NCI-H524 (cell line): ENCODE data around the gene YJEFN3.

Source experiments
- DNase-seq, 2 experiments: peaks; one replicate each; lab custom pipeline; 2025; lab: John Stamatoyannopoulos, UW

Gene YJEFN3

DNA sequence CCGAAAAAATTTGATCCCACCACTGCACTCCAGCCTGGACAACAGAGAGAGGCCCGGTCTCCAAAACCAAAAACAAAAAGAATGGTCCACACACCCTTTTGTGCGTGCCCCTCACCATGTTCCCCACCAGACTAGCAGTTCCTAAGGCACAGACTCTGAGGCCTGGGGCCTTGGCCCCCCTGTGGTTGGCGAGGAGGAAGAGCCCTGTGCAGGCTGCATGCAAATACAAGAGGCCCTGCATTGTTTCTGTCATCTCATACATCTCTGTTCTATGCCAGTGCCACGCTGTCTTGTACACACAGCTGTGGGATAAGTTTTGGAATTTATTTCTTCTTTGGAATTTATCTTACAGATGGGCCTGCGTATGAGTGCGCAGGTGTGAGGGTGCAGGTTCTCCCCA is 4.7 kb upstream of the YJEFN3 start:
- no peak for DNase-seq

GRCh38 chr19:19525611-19526380 is 2.9 kb upstream of the YJEFN3 start:
- no peak for DNase-seq

- no peak for DNase-seq
Measured at GRCh38 chr19:19526581-19527370, 1.9 kb upstream of the YJEFN3 start.

- DNase-seq: no peak
Measured at GRCh38 chr19:19527371-19527656, 1.4 kb upstream of the YJEFN3 start.

DNA sequence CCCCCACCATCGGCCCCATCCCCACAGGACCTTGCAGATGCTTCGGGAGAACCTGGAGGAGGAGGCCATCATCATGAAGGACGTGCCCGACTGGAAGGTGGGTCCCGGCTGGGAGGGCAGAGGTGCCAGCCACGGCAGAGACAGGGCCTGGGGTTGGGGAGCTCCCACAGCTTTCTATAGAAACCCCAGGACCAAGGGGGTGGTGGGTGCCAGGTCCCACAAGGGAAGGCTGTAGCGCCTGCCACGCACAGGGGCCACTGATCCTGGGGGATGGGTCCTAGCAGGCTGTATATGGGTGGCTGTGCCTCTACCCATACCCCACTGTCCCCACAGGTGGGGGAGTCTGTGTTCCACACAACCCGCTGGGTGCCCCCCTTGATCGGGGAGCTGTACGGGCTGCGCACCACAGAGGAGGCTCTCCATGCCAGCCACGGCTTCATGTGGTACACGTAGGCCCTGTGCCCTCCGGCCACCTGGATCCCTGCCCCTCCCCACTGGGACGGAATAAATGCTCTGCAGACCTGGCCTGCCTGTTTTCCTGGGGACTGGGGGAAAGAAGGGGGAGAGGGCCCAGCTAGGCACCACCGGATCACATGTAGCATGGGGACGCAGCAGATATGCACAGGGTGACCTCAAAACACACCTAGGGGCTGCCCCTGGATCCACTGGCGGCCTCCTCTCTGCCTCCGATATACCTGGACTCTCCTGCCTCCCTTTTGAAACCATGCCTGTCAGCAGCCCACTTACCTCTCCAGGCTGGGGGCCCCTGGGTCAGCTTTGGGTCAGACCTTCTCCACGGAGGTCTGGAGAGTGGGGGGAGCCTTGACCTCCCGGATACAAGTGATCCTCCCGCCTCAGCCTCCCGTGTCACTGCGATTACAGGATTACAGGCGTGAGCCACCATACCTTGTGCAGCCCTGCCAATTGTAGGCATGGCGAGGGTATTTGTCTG is 761 bp upstream of the YJEFN3 start:
- DNase-seq: no peak

DNA sequence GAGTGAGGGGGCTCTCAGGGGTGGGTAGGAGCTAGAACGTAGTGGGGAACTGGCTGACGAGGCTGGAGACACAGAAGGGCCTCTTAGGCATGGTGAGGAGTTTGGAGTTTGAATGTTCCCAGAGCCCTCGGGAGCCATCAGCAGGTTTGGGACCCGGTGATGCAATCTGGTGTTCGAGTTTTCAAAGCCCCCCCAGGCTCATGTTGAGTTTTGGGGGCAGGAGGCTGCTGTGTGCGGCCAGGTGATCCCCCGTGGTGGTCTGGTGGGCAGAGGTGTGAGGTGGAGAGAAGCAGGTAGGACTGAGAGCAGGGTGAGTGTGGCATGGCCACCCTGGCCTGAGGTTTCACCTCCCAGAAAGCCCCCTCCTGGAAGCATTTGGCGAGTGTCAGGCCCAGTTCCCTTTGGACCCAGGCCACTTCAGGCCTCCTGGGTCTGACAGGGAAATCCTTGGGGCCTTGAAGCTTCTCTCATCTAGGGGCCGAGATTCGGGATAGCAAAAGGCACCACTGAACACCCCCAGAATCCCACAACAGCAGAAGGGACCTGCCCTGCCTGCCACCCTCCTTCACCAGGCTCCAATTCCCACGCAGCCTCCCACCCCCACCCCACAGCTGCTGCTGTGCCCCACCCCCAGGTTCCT is 1.2 kb downstream of the YJEFN3 start:
- no peak for DNase-seq

GRCh38 chr19:19530423-19530804 is 1.7 kb downstream of the YJEFN3 start:
- DNase-seq: no peak

DNA sequence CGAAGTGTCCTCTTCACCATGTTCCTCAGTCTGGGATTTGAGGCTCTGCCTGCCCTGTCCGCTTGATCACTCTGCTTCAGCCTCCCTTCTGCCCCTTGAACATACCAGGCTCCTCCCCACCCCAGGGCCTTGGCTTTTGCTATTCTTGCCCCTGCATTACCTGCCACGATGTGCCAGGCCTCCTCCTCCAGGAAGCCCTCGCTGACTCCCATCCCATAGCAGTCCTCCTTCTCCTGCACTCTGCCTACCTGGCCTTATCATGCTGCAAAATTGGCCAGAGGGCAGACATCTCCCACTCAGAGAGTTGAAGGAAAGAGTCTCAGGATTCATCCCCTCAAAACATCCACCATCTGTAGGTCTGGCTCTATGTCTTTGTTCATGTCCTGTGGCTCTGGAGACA is 2.2 kb downstream of the YJEFN3 start:
- no peak for DNase-seq

- DNase-seq: peak; percentile 44 to 60
Measured at GRCh38 chr19:19531951-19532805, 3.5 kb downstream of the YJEFN3 start.

GRCh38 chr19:19532806-19533701 is 4.3 kb downstream of the YJEFN3 start:
- no peak for DNase-seq

GRCh38 chr19:19533841-19534240 is 5.1 kb downstream of the YJEFN3 start:
- DNase-seq: peak; percentile 22 to 60

DNA sequence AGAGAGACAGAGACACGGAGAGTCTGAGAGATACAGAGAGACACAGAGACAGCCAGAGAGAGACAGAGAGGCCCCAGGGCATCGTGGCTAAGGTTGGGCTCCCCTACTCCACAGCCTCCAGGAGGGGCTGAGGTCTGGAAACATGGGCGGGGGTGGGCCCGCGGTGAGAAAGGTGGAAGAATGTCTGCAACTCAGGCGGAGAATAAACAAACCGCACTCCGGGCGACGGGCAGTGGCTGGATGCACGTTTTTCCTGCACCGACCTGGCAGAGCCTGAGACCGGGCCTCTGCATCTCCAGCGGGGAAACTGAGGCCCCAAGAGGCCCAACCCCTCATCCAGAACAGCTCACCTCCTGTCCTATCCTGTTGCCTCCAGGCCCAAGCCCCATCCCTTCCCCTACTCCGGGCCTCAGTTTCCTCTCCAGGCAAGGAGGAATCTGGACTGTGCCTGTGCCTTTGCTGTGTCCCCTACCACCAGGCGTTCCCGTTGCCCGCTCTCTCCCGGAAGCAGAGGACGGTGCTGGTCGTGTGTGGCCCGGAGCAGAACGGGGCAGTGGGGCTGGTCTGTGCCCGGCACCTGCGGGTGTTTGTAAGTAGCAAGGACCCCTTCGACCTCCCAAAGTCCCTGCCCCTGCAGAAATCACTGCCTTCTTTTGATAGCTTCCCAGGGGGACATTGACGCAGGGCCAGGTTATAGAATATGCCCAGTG is 6.0 kb downstream of the YJEFN3 start:
- no peak for DNase-seq

GRCh38 chr19:19535311-19536191 is 6.8 kb downstream of the YJEFN3 start:
- no peak for DNase-seq

DNA sequence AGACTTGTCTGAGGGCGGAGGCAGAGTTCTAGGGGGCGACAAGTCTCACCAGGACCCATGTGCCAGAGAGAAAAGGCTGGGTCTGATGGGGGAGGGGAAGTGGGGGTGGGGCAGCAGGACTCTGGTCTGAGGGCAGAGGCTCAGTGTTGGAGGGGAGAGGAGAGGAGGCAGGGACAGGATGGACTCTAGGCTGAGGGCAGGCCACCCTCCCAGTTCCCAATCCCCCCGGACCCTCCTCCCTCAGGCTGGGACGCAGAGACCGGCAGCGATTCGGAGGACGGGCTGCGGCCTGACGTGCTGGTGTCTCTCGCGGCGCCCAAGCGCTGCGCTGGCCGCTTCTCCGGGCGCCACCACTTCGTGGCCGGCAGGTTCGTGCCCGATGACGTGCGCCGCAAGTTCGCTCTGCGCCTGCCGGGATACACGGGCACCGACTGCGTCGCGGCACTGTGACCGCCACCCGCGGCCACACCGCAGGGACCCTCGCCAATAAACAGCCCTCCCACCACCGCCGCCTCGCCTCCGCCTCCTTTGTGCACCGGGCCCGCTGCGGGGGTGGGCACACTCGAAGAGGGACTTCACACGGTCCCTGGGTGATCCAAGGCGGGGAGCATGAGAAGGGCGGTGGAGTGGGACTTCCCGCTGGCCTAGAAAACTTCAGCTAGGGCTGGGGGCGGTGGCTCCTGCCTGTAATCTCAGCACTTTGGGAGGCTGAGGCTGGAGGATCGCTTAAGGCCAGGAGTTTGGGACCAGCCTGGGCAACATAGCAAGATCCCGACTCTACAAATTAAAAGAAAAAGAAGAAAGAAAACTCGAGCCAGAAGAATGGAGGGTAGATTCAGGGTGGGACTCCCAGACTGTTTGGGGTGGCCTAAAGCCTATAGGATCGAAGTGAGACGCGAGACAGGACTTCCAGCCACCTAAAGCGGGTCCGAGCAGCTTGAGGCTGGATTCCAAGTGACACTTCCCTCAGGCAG is 8.7 kb downstream of the YJEFN3 start:
- no peak for DNase-seq

DNA sequence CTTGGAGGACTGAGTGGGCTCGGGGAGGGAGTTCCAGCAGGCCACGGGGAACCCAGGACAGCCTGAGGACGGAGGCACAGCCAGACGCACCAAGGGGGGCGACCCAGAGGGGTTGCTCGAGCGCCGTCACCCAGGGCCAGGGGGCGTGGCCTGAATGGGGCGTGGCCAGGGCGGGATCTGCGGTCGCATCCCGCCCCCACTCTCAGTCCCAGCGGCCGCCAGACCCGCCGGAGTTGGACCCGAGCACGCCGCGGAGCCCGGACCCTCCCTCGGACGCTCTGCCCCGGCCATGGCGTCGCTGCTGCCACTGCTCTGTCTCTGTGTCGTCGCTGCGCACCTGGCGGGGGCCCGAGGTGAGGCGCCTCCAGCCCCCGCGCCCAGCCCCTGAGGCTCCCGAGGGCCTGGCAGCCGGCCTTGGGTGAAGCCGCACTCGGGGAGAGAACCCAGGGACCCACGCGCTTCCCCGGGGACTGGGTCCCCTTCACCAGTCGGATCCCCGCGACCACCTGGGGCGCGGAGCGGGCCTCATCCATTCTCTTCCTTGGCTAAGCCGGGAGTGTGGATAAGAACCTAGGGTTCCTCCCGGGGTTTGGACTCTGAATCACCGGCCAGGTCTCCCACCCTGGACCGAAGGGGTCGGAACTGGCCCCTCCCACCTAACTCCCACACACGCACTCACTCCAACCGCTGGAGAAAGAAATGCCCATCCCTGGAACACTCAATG is 9.5 kb downstream of the YJEFN3 start, which contains the start of gene CILP2:
TSS of gene CILP2 (plus strand) at position 205 of the 724 bp plus-strand sequence. CDS start at position 290, 85 bp downstream.
- DNase-seq: peak; percentile 20 to 56

DNA sequence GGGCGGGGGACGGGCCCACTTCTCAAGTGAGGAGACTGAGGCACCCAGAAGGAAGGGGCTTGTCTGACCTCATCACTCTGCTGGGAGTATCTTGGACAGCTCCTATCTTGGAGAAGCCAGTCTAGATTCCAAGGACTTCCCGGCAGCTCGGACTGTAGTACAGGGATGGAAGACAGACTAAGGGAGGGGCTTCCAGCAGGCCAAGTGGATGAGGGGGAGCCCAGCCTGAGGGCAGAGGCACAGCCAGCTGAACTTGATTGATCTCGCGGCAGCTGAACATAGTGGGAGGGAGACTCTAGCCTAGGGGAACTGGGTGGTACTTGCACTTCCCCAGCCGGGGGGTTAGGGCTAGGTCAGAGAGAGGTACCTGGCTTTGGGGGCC is 10.1 kb downstream of the YJEFN3 start:
- DNase-seq: peak in 1 of 2 experiments; percentile 24
